Measurements from ENCODE around the gene TRIM25. TPM values are rescaled to one million over a fixed set of nuclear protein-coding genes. Genes with fewer than 3 reads are reported as not detected.

TRIM25 gene
- total RNA-seq, 1 experiment from 2014 or later, result 135 TPM

- H4K20me1 ChIP-seq (ENCODE audit: insufficient read depth), result no peaks in the 10 kb centered on the region
- H3K36me3 ChIP-seq (ENCODE audit: control insufficient read depth in 1 of 2, insufficient read depth in 2 of 2, low read length in 2 of 2), result peaks cover 55 to 62% of the 10 kb centered on the region in 2 experiments
- TF ChIP-seq CTCF (IDR thresholded peaks at IDR 0.05 in 2 of 3, conservative IDR thresholded peaks at IDR 0.05 in 1 of 3; ENCODE audit: borderline replicate concordance in 1 of 3, insufficient read depth in 1 of 3, low read depth in 2 of 3, low read length in 2 of 3) (no peak), POLR2AphosphoS5 (IDR thresholded peaks at IDR 0.05; ENCODE audit: low read depth, low read length) (no peak), FOSL1 (IDR thresholded peaks at IDR 0.05; ENCODE audit: low read depth) (no peak), MAX (IDR thresholded peaks at IDR 0.05) (no peak), POLR2A (IDR thresholded peaks at IDR 0.05; ENCODE audit: borderline replicate concordance, extremely low read depth, insufficient read depth, insufficient read length) (no peak), REST (IDR thresholded peaks at IDR 0.05; ENCODE audit: low read depth) (no peak), CBX3 (IDR thresholded peaks at IDR 0.05; ENCODE audit: low read depth) (no peak), TCF7L2 (IDR thresholded peaks at IDR 0.05; ENCODE audit: borderline replicate concordance, extremely low read depth, insufficient read depth, insufficient read length) (no peak), ZBTB33 (IDR thresholded peaks at IDR 0.05; ENCODE audit: extremely low read depth, insufficient replicate concordance, low read length) (no peak), EGR1 (IDR thresholded peaks at IDR 0.05; ENCODE audit: low read depth) (no peak), EZH2 (IDR thresholded peaks at IDR 0.05) (no peak), SRF (IDR thresholded peaks at IDR 0.05; ENCODE audit: low read depth) (no peak), ELF1 (IDR thresholded peaks at IDR 0.05; ENCODE audit: borderline replicate concordance, low read depth) (no peak), ATF3 (IDR thresholded peaks at IDR 0.05) (no peak), ZFX (IDR thresholded peaks at IDR 0.05) (no peak), EZH2phosphoT487 (IDR thresholded peaks at IDR 0.05; ENCODE audit: borderline replicate concordance) (no peak), JUND (IDR thresholded peaks at IDR 0.05) (no peak)
- peaks cover 27% of the 10 kb centered on the region for H3K79me2 ChIP-seq (ENCODE audit: insufficient read depth, low read length)
- no peak overlapping the region for H3K9ac ChIP-seq (ENCODE audit: low read length)
- H3K9me3 ChIP-seq (ENCODE audit: control insufficient read depth in 1 of 2, insufficient read depth in 1 of 2, low read depth in 1 of 2, low read length in 2 of 2), result no peaks in the 10 kb centered on the region
- no peaks in the 10 kb centered on the region for H3K4me1 ChIP-seq (ENCODE audit: control insufficient read depth in 1 of 2, insufficient read depth in 2 of 2, low read length in 2 of 2)
- DNase-seq (ENCODE audit: low read depth, low spot score), result no peak
- H3K27me3 ChIP-seq (ENCODE audit: insufficient read depth, low read length), result no peaks in the 10 kb centered on the region
- no peak overlapping the region for H3K27ac ChIP-seq (ENCODE audit: low read depth, low read length)
- no peaks in the 10 kb centered on the region for H3K9me2 ChIP-seq (ENCODE audit: insufficient read depth)
- ChIA-PET POLR2A (no interaction called here), RAD21 (ENCODE audit: low non-redundant PET in 1 of 2, low total read pairs in 2 of 2, uncharacterized antibody in 2 of 2, unreplicated experiment in 2 of 2) (no interaction called here), CTCF (no interaction called here)
- no peak overlapping the region for H3K4me3 ChIP-seq (replicated peaks in 1 of 2; ENCODE audit: low read depth in 1 of 2, low read length in 2 of 2)
- intact Hi-C loops (cut with micrococcal nuclease), result no loop called here
- no TSS peak for BruUV-seq (replicated peaks)
- ATAC-seq, result no peak
- no peak overlapping the region for H2AFZ ChIP-seq (ENCODE audit: low read depth, low read length, poor library complexity, severe bottlenecking)
- no peak overlapping the region for H3K4me2 ChIP-seq (ENCODE audit: low read length)
Measured at GRCh38 chr17:56945938-56946505, 32.2 kb upstream of the TRIM25 start.

All from HCT116 (cell line).